ENCODE data around the gene DIPK1C.

DNA sequence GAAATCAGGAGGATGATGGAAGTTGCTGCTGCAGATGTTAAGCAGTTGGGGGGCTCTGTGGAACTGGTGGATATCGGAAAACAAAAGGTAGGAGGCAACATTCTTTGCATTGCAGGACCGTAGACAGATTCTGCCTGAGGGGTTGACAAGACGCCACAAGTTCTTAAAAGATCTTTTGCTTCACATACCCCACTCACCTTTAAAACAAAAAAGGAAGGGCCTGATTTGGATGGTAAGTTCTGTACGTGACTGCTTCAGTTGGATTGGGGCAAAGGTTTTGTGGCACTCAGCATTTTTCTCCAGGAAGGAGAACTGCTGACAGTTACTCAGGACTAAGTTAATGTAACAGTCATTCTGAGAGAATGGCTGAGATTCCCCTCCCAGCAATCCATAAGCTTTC, 44.3 kb upstream of the DIPK1C start:
- TF ChIP-seq CTCF (conservative IDR thresholded peaks at IDR 0.05; ENCODE audit: low read depth, low read length), result no peak
- TF ChIP-seq POLR2A (IDR thresholded peaks at IDR 0.05; ENCODE audit: low read depth, low read length), result no peak
- TF ChIP-seq RCOR1 (IDR thresholded peaks at IDR 0.05; ENCODE audit: insufficient replicate concordance, low read length), result no peak
- TF ChIP-seq MAZ (IDR thresholded peaks at IDR 0.05; ENCODE audit: borderline replicate concordance, low read depth, low read length), result no peak
- TF ChIP-seq ELK1 (IDR thresholded peaks at IDR 0.05; ENCODE audit: borderline replicate concordance, low read depth, low read length), result no peak
- no peak for TF ChIP-seq SMC3 (IDR thresholded peaks at IDR 0.05; ENCODE audit: low read depth, low read length)
- no peak for TF ChIP-seq BHLHE40 (IDR thresholded peaks at IDR 0.05; ENCODE audit: low read depth, low read length)
- peak; percentile 72 for TF ChIP-seq MAFK (IDR thresholded peaks at IDR 0.05; ENCODE audit: low read depth, low read length)
- TF ChIP-seq RFX5 (IDR thresholded peaks at IDR 0.05; ENCODE audit: low read depth, low read length), result no peak
- TF ChIP-seq RAD21 (IDR thresholded peaks at IDR 0.05; ENCODE audit: low read length), result no peak

Data from IMR-90 (cell line).